VCaP (cell line): ENCODE measurements around the gene BCL6.

Experiments used
- H3K27ac ChIP-seq: fragments of 450-650 bp; 2 replicates; pipeline ENCODE4 v1.5.1; 2017
- CTCF ChIP-seq: fragments of 450-650 bp; conservative IDR thresholded peaks from 2 replicates; pipeline ENCODE4 v1.5.1; 2017; ENCODE audit warnings: mild to moderate bottlenecking, moderate library complexity

The BCL6 gene

GRCh38 chr3:187679638-187680396 lies 65.5 kb downstream of the BCL6 start:
- no peak overlapping the region for H3K27ac ChIP-seq
- TF ChIP-seq CTCF: peak; percentile 91

- TF ChIP-seq CTCF: peak; percentile 59
- no peak overlapping the region for H3K27ac ChIP-seq
Measured at GRCh38 chr3:187678726-187679268, 66.5 kb downstream of the BCL6 start.

GRCh38 chr3:187677604-187678003 lies 67.7 kb downstream of the BCL6 start:
- TF ChIP-seq CTCF: no peak
- no peak overlapping the region for H3K27ac ChIP-seq

DNA sequence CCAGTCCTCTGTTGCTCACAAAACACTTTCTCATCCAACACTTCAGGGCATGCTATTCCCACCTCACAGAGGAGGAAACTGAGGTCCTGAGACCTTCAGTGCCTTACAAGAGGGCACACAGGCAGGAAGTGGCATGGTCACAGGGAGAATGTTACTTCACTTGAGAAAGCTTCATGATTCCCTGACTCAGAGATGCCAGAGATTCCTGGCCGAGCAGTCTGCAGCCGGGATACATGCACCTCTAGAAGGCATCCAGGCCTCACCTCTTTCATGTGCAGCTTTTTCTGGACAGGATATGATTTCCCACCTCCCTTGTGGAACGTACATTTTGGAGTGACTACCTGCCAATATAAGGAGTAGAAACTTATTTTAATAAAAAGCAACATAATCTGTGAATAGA lies 72.3 kb downstream of the BCL6 start:
- no peak overlapping the region for H3K27ac ChIP-seq
- TF ChIP-seq CTCF: no peak
